GM12878 (cell line): ENCODE data around the gene MCHR1.

Source experiments
- ELK1 ChIP-seq: IDR thresholded peaks from 2 replicates; pipeline ENCODE4 v1.6.1; 2012; ENCODE audit warnings: low read depth, low read length, improper control_type of control experiment
- FOXK2 ChIP-seq: fragments of 450-650 bp; IDR thresholded peaks from 2 replicates; pipeline ENCODE4 v1.6.1; 2017; ENCODE audit warnings: mild to moderate bottlenecking, moderate library complexity
- FOXM1 ChIP-seq: IDR thresholded peaks from 2 replicates; pipeline ENCODE4 v1.6.1; 2012; ENCODE audit warnings: low read depth, mild to moderate bottlenecking, inconsistent platforms, low read length, moderate library complexity
- NKRF ChIP-seq: fragments of 450-650 bp; conservative IDR thresholded peaks from 2 replicates; pipeline ENCODE4 v1.6.1; 2017; ENCODE audit warnings: mild to moderate bottlenecking, moderate library complexity
- SUPT20H ChIP-seq: IDR thresholded peaks from 2 replicates; pipeline ENCODE4 v1.6.1; 2011; ENCODE audit warnings: low read depth, mild to moderate bottlenecking, low read length, moderate library complexity, borderline replicate concordance; ENCODE audit not compliant: control insufficient read depth
- YY1 ChIP-seq: IDR thresholded peaks from 2 replicates; pipeline ENCODE4 v1.6.1; 2011; ENCODE audit warnings: low read depth, mild to moderate bottlenecking, low read length
- ZZZ3 ChIP-seq: IDR thresholded peaks from 2 replicates; pipeline ENCODE4 v1.6.1; 2011; ENCODE audit warnings: low read depth; ENCODE audit not compliant: control insufficient read depth, insufficient read length
- TF ChIP-seq, protein P1 (sequence below): fragments of 450-650 bp; IDR thresholded peaks from 2 replicates; pipeline ENCODE4 v1.6.1; 2016; ENCODE audit warnings: mild to moderate bottlenecking

DNA sequence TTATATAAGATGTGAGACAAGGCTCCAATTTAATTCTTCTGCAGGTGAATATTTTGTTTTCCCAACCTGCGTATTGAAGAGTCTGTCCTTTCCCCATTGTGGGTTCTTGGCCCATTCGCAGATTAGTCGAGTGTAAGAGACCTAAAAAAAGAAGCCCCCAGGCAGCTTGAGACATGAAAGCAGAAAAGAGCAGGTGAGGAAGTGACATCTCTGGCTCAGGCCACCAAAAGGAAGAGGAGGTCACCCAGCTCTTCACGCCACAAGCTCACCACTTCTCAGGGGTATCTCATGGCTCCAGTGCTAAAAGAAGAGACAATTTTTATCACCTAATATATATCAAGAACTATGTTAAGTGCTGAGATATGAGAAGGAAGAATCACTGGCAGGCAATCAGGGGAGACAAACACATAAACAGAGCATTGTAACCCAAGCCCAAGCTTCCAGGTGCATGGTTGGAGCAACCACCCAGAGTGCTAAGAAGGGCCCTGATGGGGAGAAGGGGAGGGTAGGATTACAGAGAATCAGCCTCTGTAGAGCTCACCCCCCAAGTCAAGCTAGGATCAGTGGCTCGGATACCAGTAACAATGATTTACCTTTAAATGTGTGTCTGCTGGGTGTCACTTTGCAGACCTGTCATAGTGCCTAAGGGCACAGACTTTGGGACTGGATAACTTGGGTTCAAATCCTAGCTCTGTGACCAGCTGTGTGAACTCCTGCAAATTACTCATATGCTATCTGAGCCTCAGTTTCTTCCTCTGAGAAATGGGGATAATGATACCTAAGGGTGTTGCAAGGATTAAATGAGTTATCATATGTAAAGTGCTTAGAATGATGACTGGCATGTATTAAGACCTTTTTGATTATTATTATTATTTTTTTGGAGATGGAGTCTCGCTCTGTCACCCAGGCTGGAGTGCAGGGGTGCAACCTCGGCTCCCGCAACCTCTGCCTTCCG, 39.2 kb downstream of the MCHR1 start:
- TF ChIP-seq NKRF, result no peak
- no peak for TF ChIP-seq ZZZ3
- TF ChIP-seq YY1, result no peak
- no peak for TF ChIP-seq ELK1
- TF ChIP-seq, protein P1, sequence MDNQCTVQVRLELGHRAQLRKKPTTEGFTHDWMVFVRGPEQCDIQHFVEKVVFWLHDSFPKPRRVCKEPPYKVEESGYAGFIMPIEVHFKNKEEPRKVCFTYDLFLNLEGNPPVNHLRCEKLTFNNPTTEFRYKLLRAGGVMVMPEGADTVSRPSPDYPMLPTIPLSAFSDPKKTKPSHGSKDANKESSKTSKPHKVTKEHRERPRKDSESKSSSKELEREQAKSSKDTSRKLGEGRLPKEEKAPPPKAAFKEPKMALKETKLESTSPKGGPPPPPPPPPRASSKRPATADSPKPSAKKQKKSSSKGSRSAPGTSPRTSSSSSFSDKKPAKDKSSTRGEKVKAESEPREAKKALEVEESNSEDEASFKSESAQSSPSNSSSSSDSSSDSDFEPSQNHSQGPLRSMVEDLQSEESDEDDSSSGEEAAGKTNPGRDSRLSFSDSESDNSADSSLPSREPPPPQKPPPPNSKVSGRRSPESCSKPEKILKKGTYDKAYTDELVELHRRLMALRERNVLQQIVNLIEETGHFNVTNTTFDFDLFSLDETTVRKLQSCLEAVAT, result no peak
- TF ChIP-seq SUPT20H, result no peak
- TF ChIP-seq FOXK2, result no peak
- no peak for TF ChIP-seq FOXM1
